Activated naive CD8-positive, alpha-beta T cell treated with anti-CD3 and anti-CD28 coated beads for 36 hours (primary cell): Measurements from ENCODE around the gene SENP7. TPM values are rescaled to one million over a fixed set of nuclear protein-coding genes. Genes with fewer than 3 reads are reported as not detected.

ENCODE experiments used
- DNase-seq: peaks from one replicate; pipeline ENCODE4 v3.0.0; 2021
- H3K27ac Mint-ChIP-seq: one replicate; pipeline ENCODE4 v1.8.0; 2022; ENCODE audit warnings: mild to moderate bottlenecking, moderate library complexity, mixed read lengths
- H3K27me3 Mint-ChIP-seq: one replicate; pipeline ENCODE4 v1.8.0; 2022; ENCODE audit warnings: mild to moderate bottlenecking, mixed read lengths
- H3K36me3 Mint-ChIP-seq: one replicate; pipeline ENCODE4 v1.8.0; 2021; ENCODE audit warnings: mild to moderate bottlenecking, mixed read lengths
- H3K4me1 Mint-ChIP-seq: one replicate; pipeline ENCODE4 v1.8.0; 2021; ENCODE audit warnings: mixed read lengths
- H3K4me3 Mint-ChIP-seq: one replicate; pipeline ENCODE4 v1.8.0; 2022; ENCODE audit warnings: mild to moderate bottlenecking, moderate library complexity, mixed read lengths
- H3K9me3 Mint-ChIP-seq: one replicate; pipeline ENCODE4 v1.8.0; 2022; ENCODE audit warnings: mixed read lengths
- total RNA-seq, 2 experiments: library from RNA; stranded (reverse); gene quantifications; one replicate each; pipeline ENCODE4 v1.2.3, GENCODE V29; 2021

Gene SENP7
- total RNA-seq, 2 experiments from 2014 or later = 10.1 TPM

GRCh38 chr3:101300073-101300472, 212.9 kb downstream of the SENP7 start:
- H3K9me3 Mint-ChIP-seq = peaks cover 19% of the 10 kb centered on the region
- no peaks in the 10 kb centered on the region for H3K27me3 Mint-ChIP-seq
- no peaks in the 10 kb centered on the region for H3K4me1 Mint-ChIP-seq
- H3K4me3 Mint-ChIP-seq = no peak overlapping the region
- no peak for DNase-seq
- H3K36me3 Mint-ChIP-seq = peaks cover 14% of the 10 kb centered on the region
- no peak overlapping the region for H3K27ac Mint-ChIP-seq

GRCh38 chr3:101292027-101292426, 221.0 kb downstream of the SENP7 start:
- no peaks in the 10 kb centered on the region for H3K36me3 Mint-ChIP-seq
- H3K4me1 Mint-ChIP-seq = no peaks in the 10 kb centered on the region
- no peaks in the 10 kb centered on the region for H3K27me3 Mint-ChIP-seq
- no peak overlapping the region for H3K27ac Mint-ChIP-seq
- H3K9me3 Mint-ChIP-seq = peaks cover 13% of the 10 kb centered on the region
- no peak for DNase-seq
- H3K4me3 Mint-ChIP-seq = no peak overlapping the region

GRCh38 chr3:101288294-101288693, 224.7 kb downstream of the SENP7 start:
- DNase-seq = no peak
- H3K36me3 Mint-ChIP-seq = peaks cover 3% of the 10 kb centered on the region
- no peak overlapping the region for H3K4me3 Mint-ChIP-seq

GRCh38 chr3:101284757-101285156, 228.3 kb downstream of the SENP7 start:
- no peaks in the 10 kb centered on the region for H3K9me3 Mint-ChIP-seq
- DNase-seq = no peak
- no peaks in the 10 kb centered on the region for H3K27me3 Mint-ChIP-seq
- no peak overlapping the region for H3K27ac Mint-ChIP-seq
- no peaks in the 10 kb centered on the region for H3K4me1 Mint-ChIP-seq
- H3K36me3 Mint-ChIP-seq = peaks cover 3% of the 10 kb centered on the region
- H3K4me3 Mint-ChIP-seq = no peak overlapping the region

More at GRCh38 chr3:101288294-101288693, 224.7 kb downstream of the SENP7 start:
- no peaks in the 10 kb centered on the region for H3K4me1 Mint-ChIP-seq
- no peaks in the 10 kb centered on the region for H3K9me3 Mint-ChIP-seq
- no peak overlapping the region for H3K27ac Mint-ChIP-seq
- no peaks in the 10 kb centered on the region for H3K27me3 Mint-ChIP-seq

GRCh38 chr3:101281521-101282030, 231.4 kb downstream of the SENP7 start:
- H3K9me3 Mint-ChIP-seq = no peaks in the 10 kb centered on the region
- H3K4me3 Mint-ChIP-seq = no peak overlapping the region
- no peaks in the 10 kb centered on the region for H3K27me3 Mint-ChIP-seq
- H3K36me3 Mint-ChIP-seq = peaks cover 3% of the 10 kb centered on the region
- H3K4me1 Mint-ChIP-seq = no peaks in the 10 kb centered on the region
- H3K27ac Mint-ChIP-seq = no peak overlapping the region
- no peak for DNase-seq

GRCh38 chr3:101279765-101280385, 233.1 kb downstream of the SENP7 start:
- Mint-ChIP-seq H3K4me1 (no peaks in the 10 kb centered on the region), H3K27ac (no peak overlapping the region), H3K36me3 (peaks cover 4% of the 10 kb centered on the region), H3K9me3 (no peaks in the 10 kb centered on the region), H3K4me3 (no peak overlapping the region), H3K27me3 (no peaks in the 10 kb centered on the region)
- DNase-seq = no peak

- Mint-ChIP-seq H3K27me3 (no peaks in the 10 kb centered on the region), H3K27ac (no peak overlapping the region), H3K36me3 (peaks cover 4% of the 10 kb centered on the region), H3K9me3 (no peaks in the 10 kb centered on the region), H3K4me1 (no peaks in the 10 kb centered on the region), H3K4me3 (no peak overlapping the region)
- DNase-seq = no peak
These were observed 233.8 kb downstream of the SENP7 start for GRCh38 chr3:101279162-101279561.

- Mint-ChIP-seq H3K36me3 (peaks cover 2% of the 10 kb centered on the region), H3K27ac (no peak overlapping the region), H3K4me1 (no peaks in the 10 kb centered on the region)
These were observed 234.3 kb downstream of the SENP7 start for GRCh38 chr3:101278727-101279126.

More at GRCh38 chr3:101278727-101279126, 234.3 kb downstream of the SENP7 start:
- Mint-ChIP-seq H3K27me3 (no peaks in the 10 kb centered on the region), H3K4me3 (no peak overlapping the region), H3K9me3 (no peaks in the 10 kb centered on the region)
- no peak for DNase-seq

Other genes starting within 250 kb of the SENP7 start
- under 1 TPM; 0.12 to 0.14 TPM for gene IMPG2, start 192.6 kb downstream of the SENP7 start, total RNA-seq
- gene TRMT10C, start 48.7 kb upstream of the SENP7 start, total RNA-seq = 10 to 100 TPM; 78.0 to 85.3 TPM
- gene PCNP, start 61.0 kb upstream of the SENP7 start, total RNA-seq = 100 to 1,000 TPM; 181 to 186 TPM
- gene ZBTB11, start 163.9 kb upstream of the SENP7 start, total RNA-seq = 10 to 100 TPM; 23.8 to 24.3 TPM
- 1,000 to 10,000 TPM; 1,777 TPM for gene RPL24, start 173.5 kb upstream of the SENP7 start, total RNA-seq
- 10 to 100 TPM; 16.1 to 17.1 TPM for gene CEP97, start 211.4 kb upstream of the SENP7 start, total RNA-seq